Kidney (tissue), 14 donors: ENCODE measurements around the gene PALD1. TPM values are rescaled to one million over a fixed set of nuclear protein-coding genes. Genes with fewer than 3 reads are reported as not detected.

ENCODE experiments used
- DNase-seq, 5 donors: peaks; one replicate each; pipeline ENCODE4 v3.0.0-alpha.2; 2013 to 2020
- FAIRE-seq: peaks from 2 replicates; lab custom pipeline; 2012; peaks lifted over from hg19 to GRCh38; lab: Jason Lieb, UNC
- H3K27ac ChIP-seq, 2 donors: one replicate each; pipeline ENCODE4 v1.7.0; 2013; ENCODE audit warnings: low read depth in 2 of 2, low read length in 2 of 2, inconsistent platforms in 1 of 2
- H3K27me3 ChIP-seq: one replicate; pipeline ENCODE4 v1.7.1; 2013; ENCODE audit warnings: low read length, inconsistent platforms; ENCODE audit not compliant: control insufficient read depth, insufficient read depth
- H3K36me3 ChIP-seq, 3 donors: one replicate each; pipeline versions ENCODE4 v1.7.0 to v1.7.1; 2013; ENCODE audit warnings: low read length in 3 of 3, control low read depth in 1 of 3, inconsistent platforms in 1 of 3; ENCODE audit not compliant: insufficient read depth in 3 of 3, control insufficient read depth in 2 of 3
- H3K4me1 ChIP-seq, 3 donors: one replicate each; pipeline versions ENCODE4 v1.7.0 to v1.7.1; 2013; ENCODE audit warnings: low read length in 3 of 3, inconsistent platforms in 1 of 3, low read depth in 1 of 3; ENCODE audit not compliant: control insufficient read depth in 2 of 3, insufficient read depth in 2 of 3
- H3K4me3 ChIP-seq, 3 donors: one replicate each; pipeline versions ENCODE4 v1.7.0 to v1.8.1; 2013; ENCODE audit warnings: low read length in 3 of 3, control low read depth in 1 of 3, inconsistent platforms in 1 of 3
- H3K9ac ChIP-seq, 3 donors: one replicate each; pipeline versions ENCODE4 v1.7.0 to v1.7.1; 2013; ENCODE audit warnings: low read length in 3 of 3, control low read depth in 1 of 3, inconsistent platforms in 1 of 3
- H3K9me3 ChIP-seq, 3 donors: one replicate each; pipeline versions ENCODE4 v1.7.0 to v1.7.1; 2013; ENCODE audit warnings: low read length in 3 of 3, control low read depth in 1 of 3, inconsistent platforms in 1 of 3; ENCODE audit not compliant: control insufficient read depth in 2 of 3, insufficient read depth in 1 of 3
- intact Hi-C: fragments of 100-400 bp; cut with DNase I; formaldehyde crosslinking; loops from one replicate; pipeline ENCODE4 v1.11.1; 2022
- polyA plus RNA-seq: library from polyadenylated mRNA; stranded (reverse); fragments of 350-450 nt; fragmentation: Illumina TruSeq; extraction: RNeasy Lipid Tissue Mini Kit (QIAGEN cat#74804); gene quantifications from one replicate; pipeline ENCODE4 v1.2.3, GENCODE V29; 2014; ENCODE audit warnings: low read depth, low replicate concordance; ENCODE audit not compliant: insufficient read depth
- total RNA-seq: library from RNA; stranded (reverse); fragmentation: NEBNext Ultra II Directional; extraction: Animal tissue kit (Norgen Biotek cat#: 25700); gene quantifications from one replicate; pipeline ENCODE4 v1.2.1, GENCODE V29; 2021
- TF ChIP-seq, protein P1 (sequence below): IDR thresholded peaks from 3 replicates; pipeline ENCODE4 v1.5.1; 2012; ENCODE audit warnings: mild to moderate bottlenecking, moderate library complexity, borderline replicate concordance; ENCODE audit not compliant: insufficient read depth; ENCODE audit errors: extremely low read depth
- donor health status: control.
- donor health status: control.
- donor health status: control.
- donor health status: control.
- donor health status: control.
- donor health status: DM: yes; HTN: yes; CAD: no.
- donor health status: Normal renal cell carcinoma (clear cell type).

Gene PALD1
- total and polyA plus RNA-seq, 2 donors from 2014 or later, result 3.0 to 14.4 TPM

DNA sequence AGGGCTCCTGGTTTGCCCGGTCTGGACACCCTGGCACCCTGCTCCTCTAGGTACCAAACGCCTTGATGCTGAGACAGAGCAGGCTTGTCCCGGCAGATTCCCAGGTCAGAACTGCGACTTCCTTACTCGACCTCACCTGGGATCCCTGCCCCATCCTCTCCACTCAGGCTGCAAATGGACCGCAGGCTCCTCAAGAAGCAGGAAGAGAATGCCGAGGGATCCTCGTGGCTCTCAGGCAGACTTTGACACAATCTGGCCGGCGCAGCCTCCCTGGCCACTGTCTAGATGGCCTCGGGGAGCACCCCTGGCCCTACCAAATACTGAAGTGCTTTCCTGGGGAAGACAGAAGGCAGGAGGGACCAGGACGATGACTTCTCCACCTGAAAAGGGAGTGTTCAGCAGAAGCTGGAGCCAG is 36.7 kb upstream of the PALD1 start:
- Histone ChIP-seq H3K4me3 (no peak overlapping the region), H3K27me3 (peaks cover 23% of the 10 kb centered on the region), H3K36me3 (no peaks in the 10 kb centered on the region), H3K9me3 (no peaks in the 10 kb centered on the region), H3K27ac (no peak overlapping the region), H3K4me1 (peaks cover 0 to 9% (median 0%) of the 10 kb centered on the region in 3 donors), H3K9ac (no peak overlapping the region)
- TF ChIP-seq, protein P1, sequence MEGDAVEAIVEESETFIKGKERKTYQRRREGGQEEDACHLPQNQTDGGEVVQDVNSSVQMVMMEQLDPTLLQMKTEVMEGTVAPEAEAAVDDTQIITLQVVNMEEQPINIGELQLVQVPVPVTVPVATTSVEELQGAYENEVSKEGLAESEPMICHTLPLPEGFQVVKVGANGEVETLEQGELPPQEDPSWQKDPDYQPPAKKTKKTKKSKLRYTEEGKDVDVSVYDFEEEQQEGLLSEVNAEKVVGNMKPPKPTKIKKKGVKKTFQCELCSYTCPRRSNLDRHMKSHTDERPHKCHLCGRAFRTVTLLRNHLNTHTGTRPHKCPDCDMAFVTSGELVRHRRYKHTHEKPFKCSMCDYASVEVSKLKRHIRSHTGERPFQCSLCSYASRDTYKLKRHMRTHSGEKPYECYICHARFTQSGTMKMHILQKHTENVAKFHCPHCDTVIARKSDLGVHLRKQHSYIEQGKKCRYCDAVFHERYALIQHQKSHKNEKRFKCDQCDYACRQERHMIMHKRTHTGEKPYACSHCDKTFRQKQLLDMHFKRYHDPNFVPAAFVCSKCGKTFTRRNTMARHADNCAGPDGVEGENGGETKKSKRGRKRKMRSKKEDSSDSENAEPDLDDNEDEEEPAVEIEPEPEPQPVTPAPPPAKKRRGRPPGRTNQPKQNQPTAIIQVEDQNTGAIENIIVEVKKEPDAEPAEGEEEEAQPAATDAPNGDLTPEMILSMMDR, result no peak
- no peak for FAIRE-seq
- intact Hi-C loops, result no loop called here
- DNase-seq, result peak in 1 of 5 donors; percentile 32

- intact Hi-C loops, result no loop called here
- no peak overlapping the region for H3K9ac ChIP-seq
- no peaks in the 10 kb centered on the region for H3K36me3 ChIP-seq
- FAIRE-seq (no peak), DNase-seq (peak in 1 of 5 donors; percentile 18)
- H3K9me3 ChIP-seq, result no peaks in the 10 kb centered on the region
- H3K4me1 ChIP-seq, result peaks cover 0 to 9% (median 0%) of the 10 kb centered on the region in 3 donors
- no peak overlapping the region for H3K4me3 ChIP-seq
- TF ChIP-seq, protein P1, result no peak
- no peak overlapping the region for H3K27ac ChIP-seq
- H3K27me3 ChIP-seq, result peaks cover 23% of the 10 kb centered on the region
These were observed 36.1 kb upstream of the PALD1 start for GRCh38 chr10:70442332-70442988.

DNA sequence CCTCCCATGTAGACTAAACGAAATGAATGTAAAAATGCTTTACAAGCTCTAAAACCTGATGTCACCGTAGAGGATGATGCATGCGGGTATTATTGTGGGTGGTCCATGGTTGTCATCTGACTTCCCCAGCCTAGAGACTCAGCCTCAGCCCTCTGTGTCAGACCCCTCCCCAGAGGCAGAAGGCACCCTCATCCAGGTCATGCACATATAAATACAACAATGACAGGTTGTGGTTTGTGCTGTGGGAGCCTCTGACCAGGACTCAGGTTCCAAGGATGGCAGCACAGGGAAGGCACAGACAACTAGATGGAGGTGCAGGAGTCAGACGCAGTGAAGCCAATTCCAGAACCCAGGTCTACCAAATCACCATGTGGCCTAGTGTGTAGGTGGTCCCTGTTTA is 33.8 kb upstream of the PALD1 start:
- Histone ChIP-seq H3K27me3 (peaks cover 23% of the 10 kb centered on the region), H3K4me3 (no peak overlapping the region), H3K36me3 (no peaks in the 10 kb centered on the region), H3K27ac (no peak overlapping the region), H3K9me3 (no peaks in the 10 kb centered on the region), H3K9ac (no peak overlapping the region), H3K4me1 (peaks cover 0 to 9% (median 0%) of the 10 kb centered on the region in 3 donors)
- intact Hi-C loops, result no loop called here
- FAIRE-seq (no peak), DNase-seq (peak in 1 of 5 donors; percentile 2)
- TF ChIP-seq, protein P1, result no peak
